ENCODE measurements around the gene IPO13. TPM values are rescaled to one million over a fixed set of nuclear protein-coding genes. Genes with fewer than 3 reads are reported as not detected.

IPO13 gene
- total and polyA plus RNA-seq, 10 of the 15 experiments (the other 5 are each of a cell fraction or from before 2014, with no cell fraction given): 7.1 to 26.6 (median 15.9) TPM

DNA sequence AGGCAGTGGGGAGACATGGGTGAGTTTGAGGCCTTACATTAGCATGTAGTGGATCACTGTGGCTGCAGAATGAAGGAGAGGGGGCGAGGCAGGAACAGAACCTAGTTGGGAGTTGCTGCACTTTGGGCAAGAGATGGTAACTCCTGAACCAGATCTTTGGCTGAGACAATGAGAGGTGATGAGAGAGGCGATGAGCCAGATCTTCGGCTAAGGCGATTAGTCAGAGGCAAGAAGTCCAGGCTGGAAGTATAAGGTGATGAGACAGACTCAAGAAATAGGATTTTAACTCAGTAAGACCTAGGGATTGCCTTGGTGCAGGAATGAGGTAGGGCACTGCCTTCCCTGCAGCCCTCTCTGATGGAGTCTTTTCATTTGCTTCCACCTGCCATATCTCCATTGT lies 22.2 kb upstream of the IPO13 start:
- H3K36me3 ChIP-seq (ENCODE audit: control insufficient read depth in 2 of 2, insufficient read depth in 2 of 2, low read length in 1 of 2): no peaks in the 10 kb centered on the region
- CTCF ChIA-PET: interaction anchor here (1.3 to 19.3 kb wide), 4 partner anchors 9 to 395 kb away, joined by 3 to 1117 read pairs (median 21); partner anchors contain the start of gene ARTN
- RAD21 ChIA-PET (ENCODE audit: unreplicated experiment): interaction anchor here (1.5 kb wide), 1 partner anchor 10 kb away, joined by 5 read pairs; the partner anchor contains the start of gene ARTN
- FAIRE-seq: no peak
- no peak for ATAC-seq
- SMC1A ChIA-PET (ENCODE audit: uncharacterized antibody, unreplicated experiment): interaction anchor here (1.1 to 1.2 kb wide), 3 partner anchors 159 to 165 kb away, joined by 4 to 9 read pairs (median 4); no protein-coding TSS in a partner anchor
- BruUV-seq (replicated peaks): no TSS peak
- no peaks in the 10 kb centered on the region for H3K4me1 ChIP-seq (ENCODE audit: control insufficient read depth, insufficient read depth, low read length)
- H2AFZ ChIP-seq (ENCODE audit: control insufficient read depth, low read depth, low read length): no peak overlapping the region
- in situ Hi-C loops (cut with MboI): no loop called here
- POLR2A ChIA-PET: no interaction called here
- no peak for TF ChIP-seq ZBTB40 (IDR thresholded peaks at IDR 0.05; ENCODE audit: borderline replicate concordance)
- no peak for TF ChIP-seq SPI1 (IDR thresholded peaks at IDR 0.05; ENCODE audit: borderline replicate concordance, insufficient read depth, low read depth, low read length)
- no peak for TF ChIP-seq ASH2L (IDR thresholded peaks at IDR 0.05; ENCODE audit: borderline replicate concordance, low read depth)
- TF ChIP-seq SMAD1 (IDR thresholded peaks at IDR 0.05; ENCODE audit: low read depth, partially characterized antibody): no peak
- TF ChIP-seq ZNF207 (IDR thresholded peaks at IDR 0.05; ENCODE audit: borderline replicate concordance): no peak
- TF ChIP-seq USF1 (IDR thresholded peaks at IDR 0.05; ENCODE audit: borderline replicate concordance, extremely low read length, insufficient read depth, low read depth, low read length): no peak
- TF ChIP-seq GABPA (IDR thresholded peaks at IDR 0.05; ENCODE audit: low read depth): no peak
- no peak for TF ChIP-seq ZNF217 (IDR thresholded peaks at IDR 0.05)
- TF ChIP-seq HDAC2 (IDR thresholded peaks at IDR 0.05): no peak
- TF ChIP-seq BCLAF1 (IDR thresholded peaks at IDR 0.05): no peak
- TF ChIP-seq MYB (IDR thresholded peaks at IDR 0.05; ENCODE audit: borderline replicate concordance, low read depth, low read length): no peak
- no peak overlapping the region for H3K9ac ChIP-seq (ENCODE audit: control insufficient read depth, insufficient read depth, low read length)
- no peaks in the 10 kb centered on the region for H3K79me2 ChIP-seq (ENCODE audit: control insufficient read depth, insufficient read depth, low read length)
- DNase-seq (ENCODE audit: low read depth, low spot score): no peak
- no peak overlapping the region for H3K4me2 ChIP-seq (ENCODE audit: control insufficient read depth, insufficient read depth)
- H3K9me3 ChIP-seq (replicated peaks; ENCODE audit: control insufficient read depth, insufficient read depth, low read length): no peaks in the 10 kb centered on the region
- no peaks in the 10 kb centered on the region for H3K27me3 ChIP-seq (replicated peaks in 1 of 2; ENCODE audit: control insufficient read depth in 2 of 2, insufficient read depth in 2 of 2, low read length in 1 of 2)
- no peak overlapping the region for H3K4me3 ChIP-seq
- intact Hi-C loops (cut with micrococcal nuclease; ENCODE audit: unreplicated experiment): no loop called here
- WGBS (ENCODE audit: insufficient coverage, insufficient replicate concordance, low lambda C conversion rate, missing lambda C conversion rate): 58% methylated on average over 4 of the region's 4 CpGs
- H4K20me1 ChIP-seq (ENCODE audit: control insufficient read depth, insufficient read depth): no peaks in the 10 kb centered on the region
- no peak overlapping the region for H3K27ac ChIP-seq (ENCODE audit: control insufficient read depth, insufficient read depth)

Data from GM12878 (cell line).